ENCODE results near the gene CCDC18.
"Not testable (repeated sequence)": the region's sequence is repeated elsewhere in the genome, so short reads cannot be mapped to it uniquely, and the experiment has no call there.

DNA sequence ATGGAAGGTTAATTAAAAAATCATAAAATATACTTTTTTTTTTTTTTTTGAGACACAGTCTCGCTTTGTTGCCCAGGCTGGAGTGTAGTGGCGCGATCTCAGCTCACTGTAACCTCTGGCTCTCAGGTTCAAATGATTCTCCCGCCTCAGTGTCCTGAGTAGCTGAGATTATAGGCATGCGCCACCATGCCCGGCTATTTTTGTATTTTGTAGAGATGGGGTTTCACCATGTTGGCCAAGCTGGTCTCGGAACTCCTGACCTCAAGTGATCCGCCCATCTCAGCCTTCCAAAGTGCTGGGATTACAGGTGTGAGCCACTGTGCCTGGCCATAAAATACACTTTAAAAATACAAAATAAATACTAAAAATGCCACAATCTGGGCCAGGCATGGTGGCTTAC lies 17.2 kb upstream of the CCDC18 start:
- not testable (repeated sequence) for TF ChIP-seq EZH2 (IDR thresholded peaks at IDR 0.05); POLR2AphosphoS5 (IDR thresholded peaks at IDR 0.05; ENCODE audit: borderline replicate concordance, low read depth, low read length)

Measured in SK-N-MC (cell line).